Activated CD4-positive, alpha-beta memory T cell treated with anti-CD3 and anti-CD28 coated beads, Interleukin-2, amount 10 ng/mL, durations not matched to agents 7 days and 5 days (primary cell): ENCODE results near the gene SLC45A1. TPM values are rescaled to one million over a fixed set of nuclear protein-coding genes. Genes with fewer than 3 reads are reported as not detected.

Source experiments
- CTCF ChIA-PET: fragments of 350-600 bp; sonication (Branson Sonifier 250); formaldehyde crosslinking; loops from one replicate; lab custom pipeline; 2021; ENCODE audit warnings: antibody characterized with exemption, inconsistent platforms; lab: Charles Lee
- POLR2A ChIA-PET: fragments of 350-600 bp; sonication (Branson Sonifier 250); formaldehyde crosslinking; loops from one replicate; lab custom pipeline; 2021; ENCODE audit warnings: antibody characterized with exemption; lab: Charles Lee
- DNase-seq: peaks from one replicate; pipeline ENCODE4 v3.0.0-alpha.2; 2020
- H3K27ac Mint-ChIP-seq: one replicate; pipeline ENCODE4 v1.8.0; 2021; ENCODE audit warnings: mild to moderate bottlenecking, mixed read lengths
- H3K27me3 Mint-ChIP-seq: one replicate; pipeline ENCODE4 v1.8.0; 2021; ENCODE audit warnings: mixed read lengths
- H3K36me3 Mint-ChIP-seq: one replicate; pipeline ENCODE4 v1.8.0; 2021; ENCODE audit warnings: low read depth, mixed read lengths
- H3K4me1 Mint-ChIP-seq: one replicate; pipeline ENCODE4 v1.8.0; 2021; ENCODE audit warnings: mixed read lengths
- H3K4me3 Mint-ChIP-seq: one replicate; pipeline ENCODE4 v1.8.0; 2021; ENCODE audit warnings: mild to moderate bottlenecking, mixed read lengths
- H3K9me3 Mint-ChIP-seq: one replicate; pipeline ENCODE4 v1.8.0; 2021; ENCODE audit warnings: mixed read lengths
- total RNA-seq, 2 experiments: library from RNA; stranded (reverse); gene quantifications; one replicate each; pipeline ENCODE4 v1.2.3, GENCODE V29; 2021

The SLC45A1 gene
- total RNA-seq, 2 experiments from 2014 or later: 0.25 to 0.30 TPM

DNA sequence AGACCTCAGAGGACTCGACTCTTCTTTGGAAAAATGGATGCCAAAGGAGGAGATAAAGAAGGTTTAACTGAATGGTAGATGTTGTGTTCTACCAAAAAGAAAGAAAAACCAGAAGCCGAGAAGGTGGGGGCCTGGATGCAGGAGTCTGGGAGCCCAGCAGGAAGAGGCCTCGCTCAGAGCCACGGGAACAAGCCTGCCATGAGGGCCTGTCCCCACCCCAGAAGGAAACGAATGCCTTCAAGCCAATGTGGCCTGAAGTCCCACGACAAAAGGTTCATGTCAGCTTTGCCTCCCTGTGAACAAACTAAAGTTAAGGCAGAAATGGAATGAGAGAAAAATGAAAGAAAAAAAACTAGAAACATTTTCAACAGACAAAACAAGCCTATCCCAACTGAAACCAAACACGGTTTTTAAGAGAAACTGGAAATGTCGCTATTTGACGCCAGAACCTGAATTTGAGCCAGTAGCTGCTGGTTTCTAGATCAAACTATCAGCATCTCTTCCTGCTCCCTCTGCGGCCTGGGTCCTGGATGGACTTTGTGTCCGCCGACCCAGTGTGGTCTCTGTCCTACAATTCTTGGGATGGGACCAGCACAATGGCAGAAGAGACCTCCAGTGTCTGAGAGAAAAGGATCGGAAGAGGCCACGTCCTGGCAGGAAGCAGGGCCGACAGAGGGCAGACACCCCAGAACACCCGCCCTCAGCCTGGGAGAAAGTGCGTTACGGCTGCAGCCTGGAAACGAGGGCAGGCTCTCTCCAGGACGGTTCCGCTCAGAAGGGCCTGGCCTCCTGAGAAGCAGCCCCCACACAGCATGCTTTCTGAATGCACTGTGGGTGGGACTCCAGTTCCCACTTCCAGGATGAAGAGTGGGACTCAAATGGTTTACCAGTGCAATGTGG, 35.2 kb downstream of the SLC45A1 start:
- Mint-ChIP-seq H3K27ac (no peak overlapping the region), H3K9me3 (no peaks in the 10 kb centered on the region), H3K36me3 (peaks cover 35% of the 10 kb centered on the region), H3K4me3 (no peak overlapping the region), H3K4me1 (no peaks in the 10 kb centered on the region), H3K27me3 (no peaks in the 10 kb centered on the region)
- ChIA-PET POLR2A (no interaction called here), CTCF (interaction anchor here (1.2 to 4.9 kb wide), 2 partner anchors 11 to 338 kb away, joined by 3 to 61 read pairs; no protein-coding TSS in a partner anchor)
- no peak for DNase-seq

DNA sequence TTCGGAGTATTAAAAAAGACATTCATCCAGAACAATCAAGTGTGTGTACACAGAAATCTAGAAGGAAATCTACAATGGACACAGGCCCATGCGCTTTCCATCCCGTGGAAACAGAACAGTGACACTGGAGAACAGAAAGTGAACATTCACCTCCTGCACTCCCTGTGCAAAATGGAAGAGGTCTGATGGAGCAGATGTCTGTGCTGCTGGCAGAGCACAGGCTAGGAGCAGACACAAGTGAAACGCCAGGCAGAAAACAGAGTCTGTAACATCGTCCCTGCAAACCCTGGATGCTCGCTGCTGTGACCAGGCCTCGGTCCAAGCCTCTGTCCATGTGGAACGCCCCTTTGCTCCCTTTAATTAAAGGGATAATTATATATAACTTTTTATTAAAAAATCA, 36.1 kb downstream of the SLC45A1 start:
- no peaks in the 10 kb centered on the region for H3K4me1 Mint-ChIP-seq
- no peak for DNase-seq
- CTCF ChIA-PET: no interaction called here
- H3K27ac Mint-ChIP-seq: no peak overlapping the region
- H3K27me3 Mint-ChIP-seq: no peaks in the 10 kb centered on the region
- no peak overlapping the region for H3K4me3 Mint-ChIP-seq
- no peaks in the 10 kb centered on the region for H3K9me3 Mint-ChIP-seq
- POLR2A ChIA-PET: no interaction called here
- peaks cover 39% of the 10 kb centered on the region for H3K36me3 Mint-ChIP-seq

DNA sequence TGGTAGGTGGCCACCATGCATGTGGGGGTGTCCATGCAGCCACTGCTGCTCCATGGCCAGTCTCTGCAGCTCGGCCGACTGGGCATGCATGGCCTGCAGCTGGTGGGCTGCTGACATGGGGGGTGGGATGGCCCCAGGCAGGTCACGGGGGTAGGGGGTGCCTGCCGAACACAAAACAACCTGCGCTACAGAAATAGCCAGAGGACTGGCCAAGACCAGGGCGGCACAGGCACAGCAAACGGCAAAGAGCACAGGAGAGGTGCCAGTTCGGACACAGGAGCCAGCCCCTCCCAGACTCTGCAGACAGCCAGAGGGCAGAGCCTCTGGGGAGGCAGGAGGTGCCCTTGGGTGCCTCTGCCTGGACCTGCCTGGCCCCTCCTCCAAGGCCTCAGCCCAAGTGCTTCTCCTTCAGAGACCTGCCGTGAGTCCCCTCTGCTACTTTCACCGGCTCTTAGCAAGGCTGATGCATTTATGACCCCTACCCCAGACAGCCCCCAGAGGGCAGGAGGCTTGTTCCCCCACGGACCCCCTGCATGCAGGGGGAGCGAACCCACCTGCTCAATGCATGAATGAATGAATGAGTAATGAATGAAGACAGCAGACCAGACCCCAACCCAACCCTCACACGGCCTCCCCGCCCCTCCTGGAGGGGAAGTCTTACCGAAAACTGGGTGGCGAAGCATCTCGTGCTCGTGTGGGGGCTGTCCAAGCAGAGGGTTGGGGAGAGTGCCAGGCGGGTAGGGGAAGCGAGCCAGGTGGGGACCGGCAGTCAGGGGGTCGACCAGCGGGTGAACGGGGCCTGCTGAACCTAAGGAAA, 37.7 kb downstream of the SLC45A1 start:
- Mint-ChIP-seq H3K36me3 (peaks cover 41% of the 10 kb centered on the region), H3K9me3 (no peaks in the 10 kb centered on the region), H3K27me3 (no peaks in the 10 kb centered on the region), H3K4me3 (no peak overlapping the region), H3K27ac (no peak overlapping the region), H3K4me1 (no peaks in the 10 kb centered on the region)
- POLR2A ChIA-PET: no interaction called here
- no peak for DNase-seq
- CTCF ChIA-PET: no interaction called here

DNA sequence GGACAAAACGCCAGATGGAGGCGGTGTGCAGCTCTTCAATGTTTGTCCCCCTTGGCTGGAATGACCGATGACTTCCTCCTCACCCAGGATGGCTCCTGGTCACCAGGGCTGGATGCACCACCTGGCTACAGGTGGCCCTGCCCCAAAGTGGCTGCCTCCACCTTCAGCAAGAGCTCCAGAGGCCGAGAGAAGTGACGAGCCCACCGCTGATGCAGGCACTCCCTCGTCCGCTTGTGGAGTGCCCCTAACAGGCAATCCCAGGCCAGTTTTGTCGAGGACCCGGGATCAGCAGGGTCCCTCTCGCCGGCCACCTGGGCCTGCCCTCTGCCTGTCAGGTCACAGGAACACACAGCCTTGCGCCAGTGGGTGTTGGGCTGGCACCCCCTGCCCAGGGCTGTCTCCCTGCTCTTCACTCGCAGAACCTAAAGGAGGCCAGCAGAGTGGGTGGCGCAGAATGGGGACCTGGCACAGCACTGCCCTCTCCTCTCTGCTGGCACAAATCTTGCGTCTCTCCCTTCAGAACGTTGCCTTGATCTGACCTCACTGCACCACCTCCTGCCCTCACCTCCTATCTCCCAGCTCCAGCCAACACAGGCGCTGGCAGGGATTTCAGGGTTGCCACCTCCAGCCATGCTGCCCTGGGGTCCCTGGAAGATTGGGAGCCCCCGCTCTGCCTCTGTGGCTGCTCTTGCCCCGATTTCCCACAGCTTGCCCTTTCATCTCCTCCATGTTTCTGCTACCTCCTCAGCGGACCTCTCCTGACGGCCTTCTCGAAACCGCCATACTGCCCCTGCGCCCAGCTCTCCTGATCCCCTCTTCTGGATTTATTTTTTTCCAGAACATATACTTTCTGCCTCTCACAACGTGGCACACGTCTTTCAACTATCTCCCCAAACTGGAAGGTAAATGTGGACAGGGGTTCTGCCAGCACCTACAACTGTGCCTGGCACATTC, 38.6 kb downstream of the SLC45A1 start:
- no peaks in the 10 kb centered on the region for H3K27me3 Mint-ChIP-seq
- DNase-seq: no peak
- CTCF ChIA-PET: no interaction called here
- H3K4me1 Mint-ChIP-seq: no peaks in the 10 kb centered on the region
- no peak overlapping the region for H3K27ac Mint-ChIP-seq
- H3K4me3 Mint-ChIP-seq: no peak overlapping the region
- POLR2A ChIA-PET: no interaction called here
- H3K36me3 Mint-ChIP-seq: peaks cover 41% of the 10 kb centered on the region
- no peaks in the 10 kb centered on the region for H3K9me3 Mint-ChIP-seq

DNA sequence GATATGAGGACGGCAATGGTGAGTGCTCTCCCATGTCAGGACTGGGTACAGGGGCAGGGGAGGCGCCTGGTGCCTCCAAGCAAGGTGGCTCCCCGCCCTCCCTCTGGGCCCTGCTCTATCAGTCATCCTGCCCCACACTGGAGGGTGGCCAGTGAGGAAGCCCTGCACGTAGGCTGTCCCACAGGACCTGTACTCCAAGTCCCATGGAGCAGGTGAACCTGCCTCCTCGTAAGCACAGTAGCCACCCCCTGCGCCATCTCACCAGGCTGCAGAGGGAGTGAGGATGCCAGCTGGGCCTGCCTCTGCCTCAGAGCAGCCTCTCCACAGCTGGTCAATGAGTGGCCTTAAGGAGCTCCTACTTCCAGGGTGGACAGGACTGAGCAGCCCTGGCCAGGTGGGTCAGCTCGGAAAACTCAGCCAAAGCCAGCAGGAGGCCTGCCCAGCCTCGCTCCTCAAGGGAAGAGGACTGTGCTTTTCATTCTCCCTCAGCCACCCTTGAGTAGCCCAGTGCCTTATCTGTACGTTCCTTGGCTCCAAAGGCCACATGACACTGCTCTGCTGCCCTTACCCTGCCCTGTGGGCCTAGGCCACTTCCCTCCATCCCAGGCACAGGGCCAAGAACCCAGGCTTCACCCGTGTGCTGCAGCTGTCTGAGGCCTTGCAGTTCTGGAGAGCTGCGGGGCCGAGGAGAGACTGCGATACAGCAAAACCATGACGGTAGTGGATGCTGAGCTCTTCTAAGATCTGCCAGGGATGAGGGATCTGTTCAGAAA, 39.6 kb downstream of the SLC45A1 start:
- no peaks in the 10 kb centered on the region for H3K4me1 Mint-ChIP-seq
- DNase-seq: no peak
- CTCF ChIA-PET: interaction anchor here (1.0 kb wide), 1 partner anchor 342 kb away, joined by 3 read pairs; no protein-coding TSS in a partner anchor
- H3K4me3 Mint-ChIP-seq: no peak overlapping the region
- POLR2A ChIA-PET: no interaction called here
- H3K27ac Mint-ChIP-seq: no peak overlapping the region
- no peaks in the 10 kb centered on the region for H3K27me3 Mint-ChIP-seq
- H3K9me3 Mint-ChIP-seq: no peaks in the 10 kb centered on the region
- peaks cover 46% of the 10 kb centered on the region for H3K36me3 Mint-ChIP-seq

DNA sequence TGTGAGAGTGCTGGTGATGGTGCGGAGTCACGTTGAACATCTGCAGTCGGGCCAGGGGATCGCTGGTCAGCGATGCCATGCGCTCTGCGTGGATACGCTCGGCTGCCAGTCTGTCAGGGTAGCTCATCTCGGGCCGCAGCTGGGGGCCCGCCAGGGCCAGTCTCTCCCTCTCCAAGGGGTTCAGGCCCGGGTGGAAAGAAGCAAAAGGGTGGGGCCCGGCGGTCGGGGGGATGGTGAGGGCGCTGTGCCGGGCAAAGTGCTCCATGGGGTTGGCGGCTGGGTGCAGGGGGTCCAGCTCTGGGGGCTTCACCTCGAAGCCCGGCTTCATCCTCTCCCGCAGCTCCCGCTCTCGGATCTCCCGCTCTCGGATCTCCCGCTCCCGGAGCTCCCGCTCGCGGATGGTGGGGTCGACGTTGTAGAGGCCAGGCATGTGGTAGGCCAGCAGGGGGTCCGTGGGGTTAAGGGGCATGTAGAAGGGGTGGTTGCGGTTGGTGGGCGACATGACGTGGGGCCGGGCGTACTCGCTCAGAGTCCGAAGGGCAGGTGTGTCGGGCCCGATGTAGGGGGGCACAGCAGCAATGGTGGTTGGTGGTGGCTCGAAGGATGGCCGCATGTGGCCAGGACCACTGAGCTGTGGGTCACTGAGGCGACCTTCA, 40.5 kb downstream of the SLC45A1 start:
- Mint-ChIP-seq H3K4me3 (no peak overlapping the region), H3K36me3 (peaks cover 42% of the 10 kb centered on the region), H3K27me3 (no peaks in the 10 kb centered on the region), H3K9me3 (no peaks in the 10 kb centered on the region), H3K4me1 (no peaks in the 10 kb centered on the region), H3K27ac (no peak overlapping the region)
- DNase-seq: no peak
- ChIA-PET CTCF (interaction anchor here (1.0 kb wide), 1 partner anchor 343 kb away, joined by 3 read pairs; no protein-coding TSS in a partner anchor), POLR2A (no interaction called here)

DNA sequence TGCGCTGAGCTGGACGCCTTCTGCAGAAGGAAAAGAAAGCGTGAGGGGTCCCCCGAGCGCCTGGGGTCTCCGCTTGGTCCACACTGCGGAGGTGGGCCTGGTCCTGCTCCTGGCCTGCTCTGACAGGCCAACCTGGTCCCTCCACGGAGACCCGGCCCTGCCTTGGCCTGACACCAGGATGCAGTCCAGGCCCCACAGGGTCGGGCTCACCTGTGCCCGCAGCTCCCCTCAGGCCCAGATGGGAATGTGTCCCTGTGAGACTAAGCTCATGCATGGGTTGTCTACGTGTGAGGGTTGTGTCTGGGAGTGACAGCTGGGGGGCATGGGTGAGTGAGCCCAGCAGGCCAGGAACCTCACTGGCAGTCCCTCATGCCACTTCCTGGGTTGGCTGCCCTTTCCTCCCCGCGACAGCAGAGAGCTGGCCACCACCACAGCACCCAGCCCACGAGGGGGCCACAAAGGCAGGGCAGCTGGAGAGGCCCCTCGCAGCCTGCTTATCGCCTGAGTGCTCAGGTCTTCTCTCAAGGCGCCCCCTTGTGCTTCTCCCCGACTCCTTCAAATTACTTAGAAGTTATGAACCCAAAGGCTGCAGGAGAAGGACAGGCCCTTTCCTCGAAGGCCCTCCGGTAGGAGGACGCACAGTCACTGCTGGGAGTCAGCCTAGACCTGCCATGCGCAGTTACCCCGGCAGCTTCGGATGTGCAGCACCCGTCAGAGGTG, 41.1 kb downstream of the SLC45A1 start:
- peaks cover 40% of the 10 kb centered on the region for H3K36me3 Mint-ChIP-seq
- H3K27me3 Mint-ChIP-seq: no peaks in the 10 kb centered on the region
- H3K4me1 Mint-ChIP-seq: no peaks in the 10 kb centered on the region
- no peak overlapping the region for H3K4me3 Mint-ChIP-seq
- ChIA-PET CTCF (no interaction called here), POLR2A (no interaction called here)
- no peaks in the 10 kb centered on the region for H3K9me3 Mint-ChIP-seq
- DNase-seq: no peak
- H3K27ac Mint-ChIP-seq: no peak overlapping the region

DNA sequence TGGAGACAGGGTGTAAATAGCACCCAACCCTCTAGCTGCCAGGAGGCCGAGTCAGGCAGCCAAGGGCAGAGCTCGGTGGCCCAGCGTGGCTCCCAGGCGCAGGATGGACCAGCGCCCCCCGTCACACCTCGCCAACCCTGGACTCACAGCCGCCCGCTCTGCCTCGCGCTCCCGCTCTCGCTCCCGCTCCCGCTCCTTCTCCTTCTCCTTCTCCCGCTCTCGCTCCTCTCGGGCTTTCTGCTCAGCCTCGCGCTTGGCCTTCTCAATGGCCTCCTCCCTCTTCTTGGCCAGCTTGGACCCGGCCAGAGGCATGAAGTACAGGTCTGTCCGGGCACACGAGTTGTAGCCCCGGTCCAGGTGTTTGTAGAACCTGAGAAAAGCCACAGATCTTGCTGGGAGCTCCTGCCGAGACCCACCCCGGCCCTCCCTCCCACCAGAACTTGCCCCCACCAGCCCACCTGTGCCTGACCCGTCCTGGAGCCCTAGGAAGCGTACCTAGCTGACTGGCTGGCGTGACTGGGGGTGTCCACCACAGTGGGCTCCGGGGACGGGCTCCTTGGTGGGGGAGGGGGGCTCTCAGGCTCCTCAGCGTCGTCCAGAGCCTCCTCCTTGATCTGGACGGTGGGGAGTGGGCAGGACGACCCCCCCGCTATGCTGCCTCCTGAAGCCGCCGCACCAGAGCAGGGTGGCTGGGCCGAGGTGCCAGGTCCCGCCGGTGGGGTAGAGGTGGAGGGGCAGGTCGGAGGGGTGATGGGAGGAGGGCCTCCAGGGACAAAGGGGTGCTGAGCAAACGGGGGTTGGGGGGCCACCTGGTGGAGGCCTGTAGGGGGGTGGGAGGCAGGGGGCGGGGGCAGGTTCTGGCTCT, 41.9 kb downstream of the SLC45A1 start:
- Mint-ChIP-seq H3K27me3 (no peaks in the 10 kb centered on the region), H3K4me3 (no peak overlapping the region), H3K4me1 (no peaks in the 10 kb centered on the region), H3K27ac (no peak overlapping the region), H3K9me3 (no peaks in the 10 kb centered on the region), H3K36me3 (peaks cover 37% of the 10 kb centered on the region)
- DNase-seq: no peak
- POLR2A ChIA-PET: no interaction called here
- CTCF ChIA-PET: no interaction called here

DNA sequence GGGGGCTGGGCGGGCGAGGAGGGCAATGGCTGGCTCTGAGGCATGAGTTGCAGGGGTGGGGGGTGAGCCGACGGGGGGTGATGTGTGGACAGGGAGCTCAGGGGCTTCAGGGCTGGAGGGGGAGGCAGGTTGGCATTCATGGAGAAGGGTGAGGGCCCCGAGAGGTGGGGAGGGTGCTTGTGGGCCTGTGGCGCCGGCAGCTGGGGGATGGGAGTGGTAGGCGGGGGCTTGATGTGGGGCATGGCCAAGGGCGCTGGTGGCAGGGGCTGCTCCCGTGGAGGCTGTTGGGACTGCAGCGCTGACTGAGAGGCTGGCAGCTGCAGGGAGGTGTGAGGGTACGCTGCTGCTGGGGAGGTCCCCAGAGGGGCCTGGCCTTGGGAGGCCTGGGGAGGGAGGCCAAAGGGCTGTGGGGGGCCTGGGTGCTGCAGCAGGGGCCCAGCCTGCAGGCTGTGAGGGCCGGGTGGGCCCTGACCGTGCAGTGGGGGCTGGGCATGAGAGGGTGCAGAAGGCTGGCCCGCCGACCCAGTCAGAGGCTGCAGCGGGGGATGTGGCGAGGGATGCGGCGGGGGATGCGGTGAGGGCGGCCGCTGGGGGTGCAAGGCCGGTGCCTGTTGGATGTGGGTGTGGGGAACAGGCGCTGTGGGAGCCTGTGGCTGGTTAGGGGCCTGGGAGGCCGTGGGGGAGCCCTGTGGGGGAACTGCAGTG, 42.7 kb downstream of the SLC45A1 start:
- CTCF ChIA-PET: no interaction called here

DNA sequence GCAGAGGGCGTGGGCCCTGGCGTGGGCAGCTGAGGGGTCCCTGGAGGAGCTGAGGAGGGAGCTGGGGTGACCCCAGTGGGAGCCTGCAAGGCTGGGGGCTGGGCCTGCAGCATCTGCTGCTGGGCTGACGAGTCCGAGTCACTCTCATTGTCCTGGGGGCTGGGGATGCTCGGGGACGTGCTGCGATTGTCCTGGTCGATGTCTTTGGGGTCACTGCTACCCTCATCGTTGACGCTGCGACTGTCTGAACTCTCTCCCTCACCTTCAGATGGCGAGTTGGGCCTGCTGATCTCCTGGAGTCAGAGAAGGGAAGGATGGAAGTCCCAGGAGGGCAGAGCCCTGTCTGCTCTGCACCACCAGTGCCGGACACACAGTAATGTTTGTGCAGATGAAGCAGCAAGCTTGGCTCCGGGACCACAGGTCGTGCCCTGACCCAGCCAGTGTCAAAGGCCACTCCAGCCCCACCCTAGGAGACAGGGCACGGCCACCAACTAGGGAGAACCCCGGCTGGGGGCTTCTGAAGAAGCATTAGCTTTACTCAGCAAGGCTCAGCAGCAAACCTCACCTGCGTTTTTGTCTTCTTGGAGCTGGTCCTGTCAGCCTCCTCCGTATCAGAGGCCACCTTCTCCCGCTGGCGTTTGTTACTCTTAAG, 43.4 kb downstream of the SLC45A1 start:
- Mint-ChIP-seq H3K27ac (no peak overlapping the region), H3K4me1 (no peaks in the 10 kb centered on the region), H3K27me3 (no peaks in the 10 kb centered on the region), H3K4me3 (no peak overlapping the region), H3K36me3 (peaks cover 42% of the 10 kb centered on the region), H3K9me3 (no peaks in the 10 kb centered on the region)
- CTCF ChIA-PET: no interaction called here
- no peak for DNase-seq
- POLR2A ChIA-PET: interaction anchor here (1.4 kb wide), 1 partner anchor 11 kb away, joined by 3 read pairs; no protein-coding TSS in a partner anchor

More for the DNA sequence above, 42.7 kb downstream of the SLC45A1 start:
- Mint-ChIP-seq H3K27ac (no peak overlapping the region), H3K4me1 (no peaks in the 10 kb centered on the region), H3K9me3 (no peaks in the 10 kb centered on the region), H3K27me3 (no peaks in the 10 kb centered on the region), H3K36me3 (peaks cover 41% of the 10 kb centered on the region), H3K4me3 (no peak overlapping the region)
- no peak for DNase-seq
- POLR2A ChIA-PET: no interaction called here
